NCI-H146 treated with DMSO at 0.1 percent for 48 hours (cell line): Measurements from ENCODE around the gene CAPN15.
"Not testable (repeated sequence)": the region's sequence is repeated elsewhere in the genome, so short reads cannot be mapped to it uniquely, and the experiment has no call there.

Source experiments
- DNase-seq: peaks from one replicate; lab custom pipeline; 2025; ENCODE audit not compliant: unreplicated experiment; lab: John Stamatoyannopoulos, UW

Gene CAPN15

GRCh38 chr16:589658-590187 lies 62.2 kb downstream of the CAPN15 start, which contains the start of gene RAB40C:
RAB40C (plus strand) TSS chr16:590066; CDS start chr16:590292, 226 bp downstream.
- peak; percentile 97 for DNase-seq

GRCh38 chr16:590188-590814 lies 62.8 kb downstream of the CAPN15 start:
- DNase-seq, result no peak

- DNase-seq, result no peak
These were observed 63.3 kb downstream of the CAPN15 start for GRCh38 chr16:590815-591200.

GRCh38 chr16:591231-591630 lies 63.7 kb downstream of the CAPN15 start:
- DNase-seq, result no peak

GRCh38 chr16:591892-592517 lies 64.5 kb downstream of the CAPN15 start:
- DNase-seq, result no peak

GRCh38 chr16:592518-593306 lies 65.2 kb downstream of the CAPN15 start:
- no peak for DNase-seq

GRCh38 chr16:593406-593805 lies 65.9 kb downstream of the CAPN15 start:
- peak; percentile 87 for DNase-seq

- no peak for DNase-seq
These were observed 66.3 kb downstream of the CAPN15 start for GRCh38 chr16:593807-594206.

- no peak for DNase-seq
These were observed 67.6 kb downstream of the CAPN15 start for GRCh38 chr16:595094-595528.

- DNase-seq, result no peak
These were observed 68.6 kb downstream of the CAPN15 start for GRCh38 chr16:595942-596735.

- no peak for DNase-seq
These were observed 69.2 kb downstream of the CAPN15 start for GRCh38 chr16:596736-597060.

GRCh38 chr16:597655-598054 lies 70.1 kb downstream of the CAPN15 start:
- not testable (repeated sequence) for DNase-seq

- no peak for DNase-seq
These were observed 71.6 kb downstream of the CAPN15 start for GRCh38 chr16:598823-599739.

- DNase-seq, result no peak
These were observed 73.3 kb downstream of the CAPN15 start for GRCh38 chr16:600781-601180.

- DNase-seq, result no peak
These were observed 76.4 kb downstream of the CAPN15 start for GRCh38 chr16:603933-604332.
